Smooth muscle cell (in vitro differentiated cells): ENCODE data around the gene MAGI2. TPM values are rescaled to one million over a fixed set of nuclear protein-coding genes. Genes with fewer than 3 reads are reported as not detected.

Source experiments
- DNase-seq: peaks from one replicate; lab custom pipeline; 2025; ENCODE audit not compliant: unreplicated experiment; lab: John Stamatoyannopoulos, UW
- H2AFZ ChIP-seq: fragments of 200-600 bp; sonication (generic); 2 replicates; pipeline ENCODE4 v1.6.0; 2016; ENCODE audit warnings: antibody characterized with exemption, low read depth, mild to moderate bottlenecking
- H3F3A ChIP-seq: fragments of 200-600 bp; sonication (generic); 2 replicates; pipeline ENCODE4 v1.6.0; 2017; ENCODE audit warnings: antibody characterized with exemption, low read depth
- H3K27ac ChIP-seq: fragments of 200-600 bp; sonication (generic); 2 replicates; pipeline ENCODE4 v1.5.1; 2016; ENCODE audit warnings: low read depth, mild to moderate bottlenecking
- H3K27me3 ChIP-seq: fragments of 200-600 bp; sonication (generic); 2 replicates; pipeline ENCODE4 v1.6.1; 2016; ENCODE audit warnings: low read depth, mild to moderate bottlenecking
- H3K36me3 ChIP-seq: fragments of 200-600 bp; sonication (generic); 2 replicates; pipeline ENCODE4 v1.5.1; 2016; ENCODE audit warnings: low read depth
- H3K4me1 ChIP-seq: fragments of 200-600 bp; sonication (generic); 2 replicates; pipeline ENCODE4 v1.5.1; 2016; ENCODE audit warnings: low read depth
- H3K4me2 ChIP-seq: fragments of 200-600 bp; sonication (generic); 2 replicates; pipeline ENCODE4 v1.6.0; 2016; ENCODE audit warnings: mild to moderate bottlenecking
- H3K4me3 ChIP-seq: fragments of 200-600 bp; sonication (generic); 2 replicates; pipeline ENCODE4 v1.5.1; 2016; ENCODE audit warnings: mild to moderate bottlenecking
- H3K79me2 ChIP-seq: fragments of 200-600 bp; sonication (generic); 2 replicates; pipeline ENCODE4 v1.6.0; 2016; ENCODE audit warnings: low read depth, mild to moderate bottlenecking
- H3K9ac ChIP-seq: fragments of 200-600 bp; sonication (generic); 2 replicates; pipeline ENCODE4 v1.6.0; 2016; ENCODE audit warnings: low read depth
- H3K9me3 ChIP-seq: fragments of 200-600 bp; sonication (generic); replicated peaks from 2 replicates; pipeline ENCODE4 v1.5.1; 2016; ENCODE audit warnings: low read depth
- H4K20me1 ChIP-seq: fragments of 200-600 bp; sonication (generic); 2 replicates; pipeline ENCODE4 v1.6.0; 2016; ENCODE audit warnings: low read depth
- WGBS: methylation state at CpG from one replicate; pipeline ENCODE4 v1.1.7; 2016; ENCODE audit warnings: low lambda C conversion rate; 5-methylcytosine and 5-hydroxymethylcytosine counted together
- polyA plus RNA-seq: library from polyadenylated mRNA; unstranded; fragments of >200 nt; fragmentation: Nextera tagmentation; extraction: Ambion mirVana; gene quantifications from 2 replicates; pipeline ENCODE4 v1.2.1, GENCODE V29; 2016
- total RNA-seq: library from RNA; depleted of rRNA; stranded (reverse); fragments of >200 nt; gene quantifications from 2 replicates; pipeline ENCODE4 v1.2.3, GENCODE V29; 2014
- TF ChIP-seq, protein P1 (sequence below): fragments of 200-600 bp; sonication (generic); IDR thresholded peaks from 2 replicates; pipeline ENCODE4 v1.5.1; 2017; ENCODE audit warnings: borderline replicate concordance, mild to moderate bottlenecking, antibody characterized with exemption; ENCODE audit not compliant: insufficient read depth, poor library complexity, severe bottlenecking

MAGI2 gene
- total and polyA plus RNA-seq, 2 experiments from 2014 or later: 3.4 to 10.7 TPM

- Histone ChIP-seq H3K9me3 (no peaks in the 10 kb centered on the region), H3K27ac (no peak overlapping the region), H4K20me1 (no peaks in the 10 kb centered on the region), H2AFZ (no peak overlapping the region), H3K4me1 (peaks cover 9% of the 10 kb centered on the region), H3K27me3 (no peaks in the 10 kb centered on the region), H3K4me3 (no peak overlapping the region), H3K36me3 (no peaks in the 10 kb centered on the region), H3K4me2 (no peak overlapping the region), H3K79me2 (no peaks in the 10 kb centered on the region), H3K9ac (no peak overlapping the region), H3F3A (no peaks in the 10 kb centered on the region)
- WGBS: 84% methylated on average over 13 of the region's 13 CpGs
- TF ChIP-seq, protein P1, sequence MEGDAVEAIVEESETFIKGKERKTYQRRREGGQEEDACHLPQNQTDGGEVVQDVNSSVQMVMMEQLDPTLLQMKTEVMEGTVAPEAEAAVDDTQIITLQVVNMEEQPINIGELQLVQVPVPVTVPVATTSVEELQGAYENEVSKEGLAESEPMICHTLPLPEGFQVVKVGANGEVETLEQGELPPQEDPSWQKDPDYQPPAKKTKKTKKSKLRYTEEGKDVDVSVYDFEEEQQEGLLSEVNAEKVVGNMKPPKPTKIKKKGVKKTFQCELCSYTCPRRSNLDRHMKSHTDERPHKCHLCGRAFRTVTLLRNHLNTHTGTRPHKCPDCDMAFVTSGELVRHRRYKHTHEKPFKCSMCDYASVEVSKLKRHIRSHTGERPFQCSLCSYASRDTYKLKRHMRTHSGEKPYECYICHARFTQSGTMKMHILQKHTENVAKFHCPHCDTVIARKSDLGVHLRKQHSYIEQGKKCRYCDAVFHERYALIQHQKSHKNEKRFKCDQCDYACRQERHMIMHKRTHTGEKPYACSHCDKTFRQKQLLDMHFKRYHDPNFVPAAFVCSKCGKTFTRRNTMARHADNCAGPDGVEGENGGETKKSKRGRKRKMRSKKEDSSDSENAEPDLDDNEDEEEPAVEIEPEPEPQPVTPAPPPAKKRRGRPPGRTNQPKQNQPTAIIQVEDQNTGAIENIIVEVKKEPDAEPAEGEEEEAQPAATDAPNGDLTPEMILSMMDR: no peak
- no peak for DNase-seq
Measured at GRCh38 chr7:78071491-78072200, 1381.8 kb downstream of the MAGI2 start.

GRCh38 chr7:78066599-78066998, 1386.9 kb downstream of the MAGI2 start:
- Histone ChIP-seq H3K36me3 (no peaks in the 10 kb centered on the region), H3K4me1 (no peaks in the 10 kb centered on the region), H3K9ac (no peak overlapping the region), H3K79me2 (no peaks in the 10 kb centered on the region), H3K27me3 (no peaks in the 10 kb centered on the region), H3K9me3 (no peaks in the 10 kb centered on the region), H3K4me3 (no peak overlapping the region), H3F3A (no peaks in the 10 kb centered on the region), H2AFZ (no peak overlapping the region), H3K27ac (no peak overlapping the region), H4K20me1 (no peaks in the 10 kb centered on the region), H3K4me2 (no peak overlapping the region)
- no peak for DNase-seq
- TF ChIP-seq, protein P1: no peak
- WGBS: 41% methylated on average over 4 of the region's 4 CpGs

DNA sequence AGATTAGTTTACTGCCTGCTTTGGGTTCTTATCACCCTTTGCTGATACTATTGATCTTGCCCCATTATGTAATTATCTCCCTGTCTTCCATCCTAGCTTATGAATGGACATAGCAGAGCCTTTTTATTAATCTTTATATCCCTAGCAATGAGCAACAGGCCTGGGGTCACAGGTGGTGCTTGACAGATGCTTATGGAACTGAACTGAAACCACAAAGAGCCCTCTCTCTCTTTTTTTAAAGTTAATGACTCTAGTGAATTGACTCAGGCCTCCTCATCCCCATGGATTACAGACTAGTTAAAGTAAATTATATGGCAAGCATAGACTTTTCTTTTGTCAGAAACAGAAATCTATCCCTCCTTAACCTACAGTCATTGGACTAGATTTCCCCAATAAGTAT, 1389.7 kb downstream of the MAGI2 start:
- DNase-seq: no peak
- Histone ChIP-seq H3K27ac (no peak overlapping the region), H2AFZ (no peak overlapping the region), H3K9me3 (no peaks in the 10 kb centered on the region), H3F3A (no peaks in the 10 kb centered on the region), H3K4me1 (no peaks in the 10 kb centered on the region), H3K36me3 (no peaks in the 10 kb centered on the region), H3K9ac (no peak overlapping the region), H3K27me3 (no peaks in the 10 kb centered on the region), H3K4me3 (no peak overlapping the region), H4K20me1 (no peaks in the 10 kb centered on the region), H3K4me2 (no peak overlapping the region), H3K79me2 (no peaks in the 10 kb centered on the region)
- TF ChIP-seq, protein P1: no peak

DNA sequence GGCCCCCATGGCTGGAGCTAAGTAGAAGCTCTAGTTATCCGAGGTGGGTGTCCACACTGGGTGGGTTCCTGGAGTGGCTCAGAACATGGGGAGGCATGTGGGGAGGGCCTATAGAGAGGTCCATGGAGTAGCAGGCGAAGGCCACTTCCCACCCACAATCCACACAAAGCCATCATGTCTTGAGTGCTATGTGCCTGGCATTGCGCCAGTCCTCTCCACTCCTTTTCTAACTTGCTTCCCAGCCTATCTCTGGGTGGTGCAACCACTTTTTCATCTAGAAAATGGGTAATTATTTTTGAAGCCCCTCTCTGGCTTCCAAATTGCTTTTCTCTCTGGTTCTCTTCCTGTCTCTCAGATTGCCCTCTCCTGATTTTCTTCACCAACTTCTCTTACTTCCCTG, 1391.3 kb downstream of the MAGI2 start:
- TF ChIP-seq, protein P1: no peak
- no peak for DNase-seq
- Histone ChIP-seq H3K27me3 (no peaks in the 10 kb centered on the region), H3K9me3 (no peaks in the 10 kb centered on the region), H3K27ac (no peak overlapping the region), H3K36me3 (no peaks in the 10 kb centered on the region), H3K79me2 (no peaks in the 10 kb centered on the region), H3F3A (no peaks in the 10 kb centered on the region), H3K4me3 (no peak overlapping the region), H2AFZ (no peak overlapping the region), H3K4me2 (no peak overlapping the region), H4K20me1 (no peaks in the 10 kb centered on the region), H3K9ac (no peak overlapping the region), H3K4me1 (no peaks in the 10 kb centered on the region)
- 100% methylated on average over 3 of the region's 3 CpGs for WGBS
